Activated CD8-positive, alpha-beta memory T cell treated with anti-CD3 and anti-CD28 coated beads for 48 hours (primary cell): ENCODE results near the gene MYO16.
"Not testable (repeated sequence)": the region's sequence is repeated elsewhere in the genome, so short reads cannot be mapped to it uniquely, and the experiment has no call there.

ENCODE experiments used
- DNase-seq, 3 experiments: peaks; one replicate each; pipeline ENCODE4 v3.0.0-alpha.2; 2020; ENCODE audit warnings: low read depth in 2 of 3, low spot score in 2 of 3

Gene MYO16

DNA sequence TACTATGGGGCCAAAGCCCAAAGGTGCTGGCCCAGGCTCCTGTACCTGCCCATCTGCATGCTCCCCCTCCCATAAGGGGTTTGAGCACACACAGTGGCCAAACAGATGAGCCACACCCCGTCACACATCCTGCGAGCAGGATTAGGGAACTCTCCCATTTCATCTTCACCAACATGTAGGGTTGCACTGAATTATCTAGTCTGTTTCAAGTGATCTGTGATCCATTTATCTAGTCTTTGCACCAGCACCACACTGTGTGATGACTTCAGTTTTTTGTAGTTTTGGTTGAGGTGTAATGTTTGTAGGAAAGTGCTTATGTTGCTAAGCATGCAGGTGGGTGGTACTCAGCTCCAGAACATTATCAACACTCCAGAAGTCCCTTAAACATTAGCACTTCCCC, 249.3 kb downstream of the MYO16 start:
- DNase-seq: no peak

DNA sequence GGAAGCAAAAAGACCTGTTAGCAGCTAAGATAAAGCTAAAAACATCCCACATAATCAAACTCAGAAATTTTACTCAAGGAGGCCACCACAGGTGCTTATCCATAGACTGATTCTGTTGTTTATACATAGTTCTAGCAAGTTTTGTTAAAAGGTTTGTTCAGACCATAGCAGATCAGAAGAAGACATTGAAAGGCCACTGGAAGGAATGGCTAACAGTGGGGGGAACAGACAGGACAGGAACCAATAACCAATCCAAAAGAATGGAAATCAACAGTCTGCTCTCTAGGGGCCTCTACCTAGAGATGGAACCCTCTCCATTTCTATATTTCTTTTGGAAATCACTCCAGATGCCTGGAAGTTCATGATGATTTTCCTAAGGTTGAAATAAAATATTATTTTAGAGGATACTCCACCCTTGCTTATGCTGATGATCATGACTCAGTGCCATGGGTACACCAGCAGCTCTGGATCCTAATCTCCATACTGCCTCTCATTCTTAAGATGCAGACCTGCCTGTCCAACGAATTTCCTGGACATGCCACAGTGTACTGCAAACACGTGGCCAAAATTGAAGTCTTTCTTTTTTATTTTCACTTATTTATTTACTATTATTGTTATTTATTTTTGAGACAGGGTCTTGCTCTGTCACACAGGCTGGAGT, 260.0 kb downstream of the MYO16 start:
- DNase-seq: no peak

DNA sequence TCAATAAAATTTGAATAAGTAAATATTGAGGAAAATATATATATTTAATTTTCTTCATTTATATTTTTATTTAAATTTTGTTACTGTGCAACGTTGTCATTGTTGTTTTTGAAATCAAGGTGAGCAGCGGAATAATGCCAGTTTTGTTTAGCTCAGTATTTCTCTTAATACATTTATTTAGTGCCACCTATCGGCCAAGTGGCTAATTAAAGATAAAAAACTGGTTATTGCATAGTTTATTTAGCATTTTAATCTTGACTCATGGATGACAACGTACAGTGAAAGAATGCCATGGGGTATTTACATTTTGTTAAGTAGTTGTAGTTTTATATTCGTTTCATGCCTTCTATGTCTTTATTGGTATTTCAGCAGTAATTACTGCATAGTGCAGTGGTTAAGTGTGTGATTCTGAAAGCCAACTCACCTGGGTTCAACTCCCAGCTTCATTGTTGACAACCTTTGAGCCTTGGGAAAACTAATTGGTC, 265.9 kb downstream of the MYO16 start:
- no peak for DNase-seq

DNA sequence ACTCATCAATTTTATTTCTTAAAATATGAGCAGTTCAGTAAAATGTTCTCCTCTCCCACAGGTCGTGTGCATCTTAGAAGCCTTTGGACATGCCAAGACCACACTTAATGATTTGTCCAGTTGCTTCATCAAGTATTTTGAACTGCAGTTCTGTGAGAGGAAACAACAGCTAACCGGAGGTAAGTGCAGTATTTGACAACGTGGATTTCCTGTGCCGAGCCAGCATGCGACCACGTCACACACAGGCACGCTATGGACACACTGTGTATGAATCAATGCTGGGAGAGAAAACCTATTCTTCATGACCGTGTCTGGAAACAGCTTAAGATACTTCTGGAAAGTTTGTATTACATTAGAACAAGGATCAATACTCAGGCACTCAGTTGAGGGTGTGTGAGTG, 268.5 kb downstream of the MYO16 start:
- DNase-seq: no peak

DNA sequence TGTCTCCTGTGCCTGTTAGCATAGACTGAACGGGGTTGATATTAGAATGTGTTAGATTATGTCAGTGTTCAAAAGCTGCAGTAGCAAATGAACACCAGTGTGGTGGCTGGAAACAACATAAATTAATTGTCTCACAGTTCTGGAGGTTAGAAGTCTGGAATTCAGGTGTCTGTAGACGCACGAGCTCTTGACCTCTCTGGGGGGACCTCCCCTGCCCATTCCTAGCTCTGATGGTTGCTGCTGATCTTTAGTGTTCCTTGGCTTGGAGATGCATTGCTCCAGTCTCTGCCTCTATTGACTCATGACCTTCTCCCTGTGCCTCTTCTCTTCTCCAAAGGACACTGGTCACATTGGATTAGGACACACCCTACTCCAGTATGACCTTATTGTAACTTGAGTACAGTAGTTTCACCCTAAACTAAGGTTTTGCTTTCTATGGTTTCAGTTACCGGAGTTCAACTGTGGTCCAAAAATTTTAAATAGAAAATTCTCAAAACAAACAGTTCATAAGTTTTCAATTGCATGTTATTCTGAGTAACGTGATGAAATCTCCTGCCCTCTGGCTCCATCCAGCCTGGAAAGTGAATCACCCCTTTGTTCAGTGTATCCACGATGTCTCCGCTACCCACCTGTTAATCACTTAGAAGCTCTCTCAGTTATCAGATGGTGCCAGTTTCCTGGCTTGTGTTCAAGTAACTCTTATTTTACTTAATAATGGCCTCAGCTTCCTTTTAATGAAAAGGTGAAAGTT, 273.2 kb downstream of the MYO16 start:
- no peak for DNase-seq

DNA sequence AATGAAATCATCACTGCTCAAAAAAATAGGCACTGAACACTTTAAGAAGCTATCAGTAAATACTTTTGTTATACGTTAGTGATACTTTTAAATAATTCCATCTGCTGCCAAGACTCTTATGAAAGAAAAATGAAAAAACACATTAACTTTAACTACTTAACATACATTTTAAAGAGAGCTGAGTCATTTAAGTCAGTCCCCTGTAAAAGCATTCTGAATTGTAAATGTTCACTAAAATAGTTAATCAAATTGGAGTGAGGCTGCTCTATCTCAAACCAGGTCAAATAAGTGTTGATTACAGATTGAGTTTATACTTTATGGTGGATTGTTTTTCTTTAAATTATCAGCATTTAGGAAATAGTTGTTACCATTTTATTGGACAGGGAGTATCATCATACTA, 274.2 kb downstream of the MYO16 start:
- DNase-seq: no peak

DNA sequence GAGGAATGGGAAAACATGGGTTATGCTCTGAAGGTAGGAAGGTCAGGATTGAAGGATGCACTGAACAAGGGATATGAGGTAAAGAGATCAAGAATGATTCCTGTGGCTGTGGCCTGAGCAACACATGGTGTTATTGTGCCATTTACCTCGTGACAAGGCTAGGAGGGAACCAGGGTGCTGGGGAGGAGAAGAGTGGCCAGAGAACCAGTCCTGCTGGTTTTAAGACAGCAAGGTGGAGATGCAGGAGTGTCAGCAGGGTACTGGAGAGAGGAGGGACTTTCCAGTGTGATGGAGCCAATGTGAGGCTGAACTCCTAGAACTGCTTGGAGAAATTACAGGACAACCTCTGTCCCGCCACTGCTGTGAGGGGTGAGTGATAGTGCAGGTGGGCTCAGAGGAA, 282.4 kb downstream of the MYO16 start:
- DNase-seq: no peak

DNA sequence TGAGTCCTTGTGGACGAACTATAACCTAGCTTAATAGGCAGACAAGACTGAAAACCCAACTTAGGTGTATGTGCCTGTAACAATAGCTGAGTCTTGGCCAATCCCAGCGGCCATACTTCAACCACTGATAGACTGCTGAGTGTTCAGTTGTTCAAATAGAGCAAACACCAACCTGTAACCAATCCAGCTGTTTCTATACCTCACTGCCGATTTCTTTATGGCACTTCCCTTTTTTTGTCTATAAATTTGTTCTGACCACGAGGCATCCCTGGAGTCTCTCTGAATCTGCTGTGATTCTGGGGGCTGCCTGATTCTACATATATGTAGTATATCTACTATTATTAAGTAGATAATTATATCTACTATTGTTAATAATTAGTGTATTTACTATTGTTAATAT, 284.3 kb downstream of the MYO16 start:
- DNase-seq: not testable (repeated sequence)

DNA sequence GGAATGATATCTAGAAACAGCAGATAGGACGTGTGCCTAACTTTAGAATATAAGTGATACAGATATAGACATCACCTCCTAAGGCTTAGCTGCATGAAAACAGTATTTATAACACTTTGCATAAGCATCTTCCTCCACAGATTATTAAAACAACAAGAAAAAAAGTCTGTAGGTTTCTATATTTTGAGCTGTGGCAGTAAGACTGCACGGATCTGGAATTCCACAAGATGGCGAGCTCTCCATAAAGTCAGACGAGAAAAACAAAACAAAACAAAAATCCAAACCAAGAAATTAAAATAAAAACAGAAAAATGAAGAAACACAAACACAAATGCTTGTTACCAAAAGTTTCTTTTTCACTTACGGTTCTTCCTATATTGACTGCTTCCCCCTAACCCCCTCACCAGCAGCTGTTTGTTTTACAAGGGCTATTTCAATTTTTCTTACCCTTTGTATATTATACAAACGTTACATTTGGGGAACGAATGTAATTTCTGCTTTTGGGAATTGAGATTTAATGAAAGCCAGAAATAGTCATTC, 285.8 kb downstream of the MYO16 start:
- DNase-seq: no peak

DNA sequence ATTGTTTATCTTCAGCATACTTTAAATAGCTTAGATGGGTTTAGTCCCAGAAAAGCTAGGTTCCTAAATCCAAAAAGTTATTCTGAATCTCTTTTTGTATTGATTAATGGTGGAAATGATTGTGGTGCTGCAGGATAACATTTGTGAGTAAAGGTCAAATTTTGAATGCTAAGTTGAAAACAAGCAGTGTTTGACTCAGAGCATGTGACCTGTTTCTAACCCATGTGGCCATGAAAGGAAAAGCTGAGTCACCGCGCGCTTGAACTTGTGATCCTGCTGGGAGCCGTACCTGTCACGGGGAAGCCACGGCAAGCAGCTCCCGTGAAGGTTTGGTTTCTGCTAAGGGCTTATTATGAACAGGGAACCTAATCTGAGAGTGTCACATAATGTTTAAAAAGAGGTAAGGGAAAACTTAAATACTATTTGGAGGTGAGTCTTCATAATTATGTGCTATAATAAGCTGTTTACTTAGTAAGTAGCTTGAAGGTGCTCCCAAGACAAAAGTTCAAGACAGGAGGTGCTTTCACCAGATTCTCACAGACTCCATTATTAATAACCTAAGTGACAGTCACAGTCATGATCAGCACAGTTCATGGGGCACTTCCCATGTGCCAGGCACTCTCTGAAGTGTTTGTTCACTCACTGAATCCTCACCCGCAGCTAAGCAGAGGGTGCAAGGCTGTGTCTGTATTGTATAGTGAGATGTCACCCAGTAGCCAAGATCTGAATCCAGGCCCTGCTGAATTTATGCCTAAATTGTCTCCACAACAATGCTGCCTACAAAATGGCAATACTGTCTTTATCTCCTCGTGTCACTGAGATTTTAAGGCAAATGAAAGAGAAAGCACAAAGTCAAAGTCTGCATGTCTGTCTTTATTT, 286.5 kb downstream of the MYO16 start:
- peak; percentile 29 to 63 (median 51) for DNase-seq

DNA sequence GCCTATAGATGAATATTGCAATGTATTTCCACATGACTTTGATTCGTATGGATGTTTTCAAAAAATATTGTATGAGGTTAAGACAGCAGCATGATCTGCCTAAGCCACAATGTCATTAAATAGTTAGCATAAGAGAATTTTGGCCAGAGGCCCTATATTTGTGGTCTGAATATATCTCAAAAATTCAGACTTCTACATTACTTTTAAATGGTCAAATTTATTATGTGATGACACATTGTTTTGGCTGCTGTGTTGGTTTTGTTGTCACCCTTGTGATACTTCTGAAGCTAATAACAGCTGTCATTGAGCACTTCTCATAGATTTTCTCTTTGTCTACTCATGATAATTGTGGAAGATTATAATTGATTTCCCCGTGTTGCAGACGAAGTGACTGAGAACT, 288.2 kb downstream of the MYO16 start:
- DNase-seq: no peak

DNA sequence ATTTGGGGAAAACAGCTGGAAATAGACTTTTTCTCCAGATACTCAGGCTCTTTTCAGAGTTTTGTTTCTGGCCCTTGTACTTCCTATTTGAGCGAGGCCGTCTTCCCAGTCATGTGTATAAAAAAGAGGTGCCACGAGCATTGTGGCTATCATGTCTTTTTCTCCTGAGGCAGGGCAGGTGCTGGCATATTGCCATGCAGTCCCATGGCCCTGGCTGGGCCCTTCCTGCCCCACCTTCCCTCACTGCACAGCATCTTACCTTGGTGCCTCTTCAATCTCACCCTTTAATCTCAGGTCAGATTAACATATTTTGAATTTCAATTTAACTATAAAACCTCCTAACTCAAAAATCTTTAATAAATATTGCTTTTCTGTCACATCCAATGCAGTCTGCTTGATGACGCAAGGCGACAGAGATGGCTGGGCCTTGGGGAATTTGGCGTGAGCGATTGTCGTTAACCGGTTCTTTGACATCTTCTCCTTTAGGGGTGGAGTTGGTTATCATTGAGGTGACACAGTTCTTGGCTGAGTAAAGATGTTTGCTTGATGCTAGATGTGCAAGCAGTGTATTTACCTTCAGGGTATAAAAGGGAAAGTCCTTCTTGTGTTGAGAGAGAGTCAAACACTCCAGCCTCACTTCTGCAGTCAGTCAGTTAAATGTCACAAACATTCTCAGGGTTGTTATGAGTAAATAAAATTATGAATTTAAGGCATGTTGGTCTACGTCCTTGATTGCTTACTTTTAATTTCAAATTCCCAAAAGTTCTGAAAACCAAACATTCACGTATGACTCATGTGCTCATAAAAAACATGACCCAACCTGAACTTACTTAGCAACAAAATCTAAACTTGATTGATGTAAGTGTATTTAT, 289.9 kb downstream of the MYO16 start:
- no peak for DNase-seq

DNA sequence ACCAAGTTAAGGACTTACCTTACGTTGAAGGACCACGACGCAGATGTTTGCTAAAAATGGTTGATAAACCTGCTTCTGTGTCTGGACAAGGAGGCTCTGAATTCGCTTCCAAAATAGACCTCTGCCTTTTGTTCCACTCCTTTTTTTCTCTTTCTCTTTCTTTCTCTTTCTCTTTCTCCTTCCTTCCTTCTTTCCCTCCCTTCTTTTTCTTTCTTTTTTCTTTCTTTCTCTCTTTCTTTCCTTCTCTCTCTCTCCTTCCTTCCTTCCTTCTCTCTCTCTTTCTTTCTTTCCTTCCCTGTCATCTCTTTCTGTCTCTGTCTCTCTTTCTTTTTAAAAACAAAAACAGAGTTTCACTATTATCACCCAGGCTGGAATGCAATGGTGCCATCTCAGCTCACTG, 290.7 kb downstream of the MYO16 start:
- no peak for DNase-seq

DNA sequence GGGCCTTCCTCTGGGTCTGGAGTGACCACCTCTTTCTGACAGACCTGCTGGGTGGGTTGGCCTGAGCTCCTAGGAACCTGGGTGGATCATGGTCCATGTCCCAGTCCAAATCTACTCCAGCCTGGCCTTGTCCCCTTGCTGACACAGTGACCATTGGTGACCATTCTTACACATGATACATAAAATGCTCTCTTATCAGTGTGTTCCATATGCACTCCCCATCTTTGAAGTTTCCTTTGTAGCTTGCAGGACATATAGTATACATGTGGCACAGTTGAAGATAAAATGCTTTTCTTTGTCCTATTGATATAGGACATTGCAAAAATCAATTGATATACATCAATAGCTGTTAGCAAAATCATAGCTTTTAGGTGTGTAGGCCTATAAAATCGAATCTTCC, 291.8 kb downstream of the MYO16 start:
- no peak for DNase-seq

DNA sequence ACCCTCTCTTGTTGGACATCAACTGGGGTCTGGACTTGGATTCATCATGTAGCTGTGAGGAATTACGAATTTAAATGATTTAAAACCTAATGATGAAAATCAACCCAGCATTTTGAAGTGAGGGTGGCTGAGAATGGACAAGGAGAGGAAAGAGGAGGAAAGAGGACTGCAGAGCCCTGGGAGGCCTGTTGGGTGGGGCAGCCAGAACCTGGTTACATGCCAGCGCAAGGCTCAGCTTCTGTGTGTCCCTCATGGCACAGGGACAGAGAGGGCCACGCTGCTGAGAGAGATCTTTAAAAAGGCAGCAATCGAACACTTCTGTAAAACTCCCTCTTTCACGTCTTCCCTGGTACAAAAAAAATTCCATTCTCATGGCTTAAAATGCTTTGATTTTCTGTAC, 292.7 kb downstream of the MYO16 start:
- DNase-seq: no peak

DNA sequence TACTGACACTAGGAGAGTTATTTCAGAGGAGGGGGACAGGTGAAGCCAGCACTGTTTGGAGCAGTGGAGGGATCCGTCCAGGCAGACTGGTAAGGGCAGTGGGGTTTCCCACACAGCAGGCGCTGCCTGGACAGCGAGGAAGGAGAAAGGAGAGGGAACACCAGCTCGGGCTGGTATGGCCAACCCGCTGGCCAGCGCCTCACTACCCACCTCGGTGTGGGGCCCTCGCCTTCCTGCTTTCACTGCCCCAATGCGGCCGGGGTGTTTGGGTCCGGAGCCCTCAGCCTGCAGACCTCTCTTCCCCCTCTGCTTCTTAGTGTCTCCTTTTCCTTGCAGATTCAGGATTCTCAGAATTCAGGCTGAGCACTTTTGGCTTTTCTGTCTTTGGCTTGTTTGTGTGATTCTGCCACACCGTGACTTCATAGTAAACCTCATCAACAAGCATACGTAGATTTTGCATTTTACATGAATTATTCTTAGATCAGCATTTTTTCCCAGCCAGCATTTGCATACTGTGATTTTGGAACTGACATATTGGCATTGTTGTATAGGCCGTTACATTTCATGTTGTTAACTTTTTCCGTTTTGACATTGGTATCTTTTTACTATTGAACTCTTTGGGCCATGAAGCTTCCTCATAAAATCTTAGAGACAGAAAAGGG, 294.1 kb downstream of the MYO16 start:
- no peak for DNase-seq

DNA sequence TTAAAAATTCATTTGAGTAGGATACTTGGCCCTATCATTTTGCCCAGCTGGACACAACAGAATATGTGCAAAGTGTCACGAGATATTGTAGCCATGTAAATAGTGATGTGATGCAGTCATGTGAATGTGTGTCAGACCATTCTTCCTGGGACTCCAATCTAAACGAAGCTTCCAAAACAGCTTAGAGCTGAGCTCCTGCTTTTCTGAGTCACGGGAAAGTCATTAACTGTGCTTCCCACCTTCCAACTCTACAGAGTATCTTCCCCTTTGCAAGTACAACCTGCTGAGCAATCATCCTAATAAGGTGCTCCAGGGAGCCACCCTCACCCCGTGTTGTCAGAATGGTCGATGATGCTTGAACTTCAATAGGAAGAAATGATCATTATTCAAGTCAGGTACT, 294.7 kb downstream of the MYO16 start:
- no peak for DNase-seq

DNA sequence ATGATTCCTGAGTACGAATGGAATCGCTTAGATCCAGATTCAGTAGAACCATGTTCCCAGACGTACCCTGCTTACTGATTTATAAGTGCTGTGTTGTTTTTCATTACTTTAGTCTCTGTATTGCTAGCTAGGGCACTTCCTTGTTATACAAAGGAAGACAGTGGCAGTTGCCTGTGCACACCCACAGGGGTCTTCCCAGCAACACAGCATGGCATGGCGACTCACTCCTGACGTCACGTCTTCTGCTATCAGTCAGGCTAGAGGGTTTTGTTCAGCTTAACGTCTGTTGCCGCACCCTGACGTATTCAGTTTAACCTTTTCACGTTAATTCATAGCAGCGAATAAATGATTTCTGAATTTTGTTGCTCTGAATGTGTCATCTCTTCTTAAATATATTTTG, 295.1 kb downstream of the MYO16 start:
- DNase-seq: no peak

DNA sequence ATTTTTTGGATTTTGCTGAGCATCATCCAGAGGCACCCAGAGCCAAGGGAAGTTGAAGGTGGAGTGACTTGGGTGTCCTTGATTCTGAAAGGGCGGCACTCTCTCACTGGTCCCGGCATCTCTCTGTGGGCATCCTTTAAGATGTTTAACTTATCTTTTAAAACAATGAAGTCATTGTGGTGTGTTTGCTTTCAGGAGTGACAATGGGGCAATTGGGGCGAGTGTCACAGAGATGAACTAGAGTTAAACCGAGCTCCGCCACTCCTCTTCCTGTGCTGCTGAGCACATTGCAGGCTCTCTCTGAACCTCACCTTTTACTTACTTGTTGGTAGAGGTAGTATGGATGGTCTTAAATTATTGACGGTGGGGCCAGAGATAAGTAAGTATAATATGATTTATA, 295.7 kb downstream of the MYO16 start:
- DNase-seq: no peak

DNA sequence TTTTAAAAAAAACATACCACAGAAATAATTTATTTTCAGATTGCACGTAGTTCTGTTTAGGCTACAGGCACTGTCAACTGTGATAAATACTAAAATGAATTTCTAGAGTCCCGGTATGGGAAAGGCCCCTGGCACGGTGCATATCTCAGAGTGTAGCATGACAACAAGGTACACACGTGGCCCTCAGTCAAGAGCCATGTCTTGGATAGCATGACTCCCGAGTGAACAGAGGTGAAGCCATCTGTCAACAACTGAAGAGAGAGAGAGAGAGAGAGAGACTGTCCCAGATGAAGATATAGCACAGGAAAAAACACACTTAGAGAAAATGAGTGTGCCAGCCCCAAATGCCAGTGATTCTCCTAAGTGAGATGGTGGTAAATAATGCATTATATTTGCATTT, 297.5 kb downstream of the MYO16 start:
- no peak for DNase-seq
